Hippocampal formation (tissue), 2 donors: ENCODE results near the gene FYB1.
A peak's percentile ranks its signal among the peaks of the same experiment; 100 is the strongest.

Experiments
- DNase-seq, 2 donors: peaks; one replicate each; lab custom pipeline; 2025; lab: John Stamatoyannopoulos, UW

Gene FYB1

DNA sequence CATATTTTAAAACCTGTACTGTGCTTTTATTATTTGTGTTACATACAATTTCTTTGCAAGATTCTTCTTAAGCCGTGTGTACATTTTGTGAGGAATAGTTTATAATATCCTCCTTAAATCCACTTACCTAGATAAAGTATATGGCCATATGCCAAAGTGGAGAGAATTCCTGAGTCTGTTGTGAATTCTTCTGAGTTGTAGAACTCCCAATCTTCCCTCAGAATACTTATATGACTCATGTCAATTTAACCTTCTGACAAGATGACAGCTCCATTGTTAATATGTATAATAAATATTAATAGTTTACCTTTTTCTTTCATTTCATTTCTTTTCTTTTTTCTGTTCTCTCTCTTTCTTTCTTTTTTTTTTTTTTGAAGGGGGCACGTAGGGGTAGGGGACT, 139.2 kb downstream of the FYB1 start:
- no peak for DNase-seq

- DNase-seq = no peak
Observed at GRCh38 chr5:39079147-39079546, 140.2 kb downstream of the FYB1 start.

DNA sequence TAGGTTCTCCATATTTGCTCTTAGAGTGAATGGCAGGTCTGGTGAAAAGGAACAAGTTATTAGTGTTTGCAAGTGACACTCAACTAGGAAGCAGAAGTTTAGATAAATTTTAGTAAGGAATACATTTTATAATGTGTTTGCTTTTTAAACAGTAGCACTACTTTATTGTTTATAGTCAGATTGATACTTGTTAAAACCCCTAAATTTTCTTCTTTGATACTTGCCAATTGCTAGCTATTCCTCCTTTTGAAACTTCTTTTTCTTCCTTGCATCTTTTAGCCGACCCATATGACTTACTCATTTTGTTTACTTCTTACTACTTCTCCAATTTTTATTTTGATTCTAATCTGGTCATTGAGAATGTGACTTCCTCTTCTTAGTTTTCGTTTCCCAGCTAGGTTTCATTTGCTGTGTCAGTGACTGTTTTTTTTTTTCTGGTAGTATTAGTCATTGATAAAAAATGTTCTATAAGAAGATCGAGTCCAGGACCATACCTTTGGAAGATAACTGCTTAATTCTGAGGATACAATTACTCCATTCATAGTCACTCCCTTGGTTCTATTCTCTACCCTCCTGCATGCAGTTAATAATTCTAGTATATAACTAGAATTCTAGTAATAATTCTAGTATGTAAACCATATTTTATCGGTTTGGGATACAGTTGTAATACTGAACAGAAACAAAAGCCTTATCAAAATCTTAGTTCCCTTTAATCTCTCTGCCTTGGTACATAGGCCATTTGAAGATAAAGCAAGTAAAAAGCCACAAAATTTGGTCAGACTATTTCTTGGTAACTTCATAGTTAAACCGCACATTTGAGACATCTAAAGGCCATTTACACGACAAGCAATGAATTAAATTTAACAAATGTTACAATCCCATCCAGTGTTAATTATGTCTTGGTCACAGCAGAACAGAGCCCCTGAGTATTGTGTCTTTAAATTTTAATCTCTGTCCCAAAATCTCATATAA, 142.3 kb downstream of the FYB1 start:
- DNase-seq = peak in 1 of 2 donors; percentile 73

DNA sequence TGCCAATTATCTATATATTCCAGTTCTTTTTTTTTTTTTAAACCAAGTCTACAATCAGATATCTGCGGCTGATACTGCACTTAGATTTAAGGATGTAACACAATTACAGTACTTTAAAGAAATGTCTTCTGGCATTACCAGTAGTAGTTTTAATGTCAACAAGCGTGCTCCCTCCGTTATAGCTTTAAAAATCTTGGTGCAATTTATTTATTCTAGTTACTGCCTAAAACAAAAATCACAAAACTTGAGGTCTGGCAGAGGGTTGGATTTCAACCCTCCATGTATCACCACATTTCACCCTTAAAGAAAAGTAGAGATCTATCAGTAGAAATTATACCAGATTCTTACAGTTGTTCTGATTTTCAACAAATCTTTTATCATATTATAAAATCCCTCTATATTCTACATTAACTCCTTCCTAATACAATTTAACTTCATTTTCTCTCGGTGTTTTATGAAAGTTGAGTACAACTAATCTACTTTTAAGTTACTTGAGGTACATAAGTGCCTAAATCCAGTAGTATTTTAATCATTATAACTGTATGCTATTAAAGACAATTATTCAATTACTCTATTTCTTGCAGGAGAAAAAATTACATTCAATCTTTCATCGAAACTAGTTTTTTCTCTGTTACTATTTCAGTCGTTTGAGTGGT, 143.1 kb downstream of the FYB1 start:
- DNase-seq = peak in 1 of 2 donors; percentile 52

DNA sequence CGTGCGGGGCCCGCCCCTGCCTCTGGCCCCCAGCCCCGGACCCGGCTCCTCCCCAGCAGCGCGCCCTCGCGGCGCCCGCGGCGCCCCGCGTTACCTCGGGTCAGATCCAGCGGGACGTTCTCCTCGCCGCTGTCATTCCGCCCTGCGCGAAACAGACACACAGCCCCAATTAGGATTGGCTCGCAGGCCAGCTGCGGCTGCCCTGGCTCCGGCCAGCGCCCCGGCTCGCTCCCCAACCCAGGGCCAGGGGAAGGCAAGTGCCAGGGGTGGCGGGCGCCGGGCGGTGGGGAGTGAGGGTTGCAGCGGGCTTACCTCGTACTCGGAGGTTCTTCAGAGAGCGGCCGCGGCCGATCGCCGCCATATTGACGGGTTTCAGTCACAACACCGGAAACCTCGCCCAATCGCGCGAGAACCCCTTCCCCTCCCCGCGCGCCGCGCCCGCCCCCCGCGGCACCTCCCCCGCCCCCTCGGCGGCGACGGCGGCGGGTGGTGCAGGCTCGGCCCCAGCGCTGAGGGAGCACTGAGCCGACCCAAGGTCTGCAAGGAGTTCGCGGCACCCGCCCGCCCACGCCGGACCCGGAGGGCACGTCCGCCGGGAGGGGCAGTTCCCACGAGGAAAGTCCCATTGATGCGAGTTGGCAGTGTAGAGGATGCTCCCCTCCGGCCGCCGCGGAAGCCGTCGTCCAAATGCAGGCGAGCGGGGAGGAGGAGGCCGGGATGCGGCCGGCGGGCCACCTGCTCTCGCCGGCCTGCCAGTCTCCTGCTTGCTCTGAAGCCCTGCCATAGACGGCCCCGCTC, 145.1 kb downstream of the FYB1 start, which contains the start of gene RICTOR:
RICTOR (minus strand) TSS at position 383 of the 798 bp plus-strand sequence; CDS start at position 361, 22 bp downstream.
- peak; percentile 92 to 95 for DNase-seq

DNA sequence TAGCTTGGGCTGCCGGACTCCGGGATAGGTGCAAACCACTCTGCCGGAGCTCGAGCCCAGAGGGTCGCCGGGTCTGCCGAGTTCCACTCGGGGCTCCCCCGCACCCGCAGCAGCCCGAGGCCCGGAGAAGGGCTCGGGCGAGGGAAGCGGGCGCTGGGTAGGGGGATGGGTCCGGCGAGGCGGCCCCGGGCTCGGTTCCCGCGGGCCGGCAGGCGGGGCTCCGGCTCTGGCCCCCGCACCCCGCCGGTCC, 145.7 kb downstream of the FYB1 start:
- DNase-seq = no peak

- peak; percentile 39 to 72 for DNase-seq
Observed at GRCh38 chr5:39072925-39073766, 146.2 kb downstream of the FYB1 start.

- no peak for DNase-seq
Observed at GRCh38 chr5:39068099-39068498, 151.3 kb downstream of the FYB1 start.

- no peak for DNase-seq
Observed at GRCh38 chr5:39064450-39064849, 154.9 kb downstream of the FYB1 start.

- DNase-seq = no peak
Observed at GRCh38 chr5:39063037-39063436, 156.3 kb downstream of the FYB1 start.

- no peak for DNase-seq
Observed at GRCh38 chr5:39062530-39062929, 156.8 kb downstream of the FYB1 start.

- no peak for DNase-seq
Observed at GRCh38 chr5:39062104-39062503, 157.3 kb downstream of the FYB1 start.

DNA sequence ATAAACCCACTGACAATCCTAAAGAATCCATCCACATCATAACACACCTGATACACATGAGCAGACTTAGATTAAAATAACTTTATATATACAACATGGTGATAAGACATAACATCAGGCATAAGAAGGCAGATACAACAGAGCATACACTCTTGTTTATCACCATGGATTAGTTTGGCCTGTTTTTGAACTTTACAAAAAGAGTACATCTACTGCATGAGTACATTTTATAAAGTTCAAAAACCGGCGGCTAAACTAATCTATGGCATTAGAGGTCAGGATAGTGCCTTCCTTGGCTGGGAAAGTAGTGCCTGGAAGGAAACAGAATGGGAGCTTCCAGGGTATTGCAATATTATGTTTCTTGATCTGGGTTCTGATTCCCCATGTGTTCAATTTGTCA, 160.3 kb downstream of the FYB1 start:
- no peak for DNase-seq

DNA sequence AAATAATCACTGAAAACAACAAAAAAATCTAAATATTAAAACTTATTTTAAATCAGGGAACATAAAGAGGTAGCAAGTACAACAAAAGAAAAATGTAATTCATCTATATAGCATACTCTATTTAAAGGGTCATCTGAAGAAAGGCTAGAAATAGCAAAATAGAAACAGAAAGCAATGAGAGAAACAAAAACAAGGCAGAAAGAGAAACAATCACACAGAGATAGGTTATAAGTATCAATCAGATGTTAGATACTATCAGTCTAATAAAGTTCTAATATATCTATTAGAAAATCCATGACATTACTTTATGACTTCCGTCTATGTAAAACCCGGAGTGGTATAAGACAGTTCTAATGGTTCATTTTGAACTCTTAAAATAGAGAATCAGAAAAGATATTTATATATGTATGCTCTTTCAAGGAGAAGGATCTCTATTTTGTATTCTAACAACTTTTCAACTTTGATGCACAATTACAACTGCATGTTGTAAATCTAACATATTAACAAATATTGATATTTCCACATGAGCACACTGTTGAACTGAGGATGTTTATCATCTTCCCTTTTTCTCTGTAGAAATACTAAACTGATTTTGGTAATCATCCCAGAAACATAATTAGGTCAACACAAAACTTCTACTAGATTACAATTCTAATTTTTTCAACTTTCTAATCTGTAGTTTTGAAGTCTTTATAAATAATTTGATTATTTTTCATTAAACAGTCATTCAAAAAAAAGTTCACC, 161.0 kb downstream of the FYB1 start:
- DNase-seq = no peak

DNA sequence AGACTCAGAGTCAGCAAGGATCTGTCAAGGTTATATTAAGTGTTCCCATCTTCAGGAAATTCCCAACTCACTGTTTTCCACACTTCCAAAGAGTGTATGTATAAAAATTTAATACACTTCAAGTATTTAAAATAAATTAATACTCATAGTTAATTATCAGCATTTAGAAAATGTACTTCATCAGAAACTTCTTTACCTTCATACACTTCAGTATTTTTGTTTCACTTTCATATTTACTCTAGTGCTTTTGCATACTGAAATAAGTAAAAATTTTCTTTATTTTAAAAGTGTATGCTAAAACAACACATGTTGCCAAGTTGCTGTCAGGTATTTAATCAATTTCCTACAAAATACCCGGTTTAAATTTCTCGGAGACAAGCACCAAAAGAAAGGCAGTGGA, 161.6 kb downstream of the FYB1 start:
- DNase-seq = no peak

- DNase-seq = no peak
Observed at GRCh38 chr5:39055768-39056398, 163.5 kb downstream of the FYB1 start.
